Activated CD8-positive, alpha-beta memory T cell treated with anti-CD3 and anti-CD28 coated beads, Interleukin-2, amount 50 U/mL, for 1 hour (primary cell): ENCODE results near the gene KLRC3.
"Not testable (repeated sequence)": the region's sequence is repeated elsewhere in the genome, so short reads cannot be mapped to it uniquely, and the experiment has no call there.

Experiments used
- DNase-seq: peaks from one replicate; pipeline ENCODE4 v3.0.0-alpha.2; 2020; ENCODE audit errors: extremely low read depth

KLRC3 gene

DNA sequence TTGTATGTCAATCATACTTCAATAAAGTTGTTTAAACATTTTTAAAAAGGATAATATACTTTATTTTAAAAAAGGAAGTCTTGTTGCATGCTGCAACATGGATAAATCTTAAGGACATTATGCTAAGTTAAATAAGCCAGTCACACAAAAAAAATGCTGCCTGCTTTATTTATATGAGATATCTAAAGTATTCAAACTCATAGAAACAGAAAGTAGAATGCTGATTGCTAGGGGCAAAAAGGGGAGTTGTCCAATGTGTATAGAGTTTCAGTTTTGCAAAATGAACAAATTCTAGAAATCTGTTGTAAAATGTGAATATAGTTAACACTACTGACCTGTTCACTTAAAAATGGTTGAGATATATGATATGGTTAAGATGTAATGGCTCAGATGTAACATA, 19.6 kb downstream of the KLRC3 start:
- DNase-seq: no peak

DNA sequence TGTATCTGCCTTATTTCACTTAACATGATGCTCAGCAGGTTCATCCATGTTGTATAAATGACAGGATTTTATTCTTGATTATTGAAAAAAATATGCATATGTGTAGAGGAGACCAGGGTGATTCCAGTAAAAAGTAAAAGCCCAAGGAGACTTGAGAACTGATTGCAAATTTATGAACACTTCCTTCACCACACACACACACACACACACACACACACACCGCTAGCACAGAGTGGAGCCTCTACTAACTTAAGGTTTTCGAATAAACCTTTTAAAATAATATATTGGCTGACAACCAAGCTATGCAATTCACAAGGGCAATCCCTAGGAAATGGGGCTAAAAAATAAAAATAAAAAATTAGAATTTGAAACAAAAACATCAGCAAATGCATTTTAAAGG, 22.2 kb downstream of the KLRC3 start:
- no peak for DNase-seq

DNA sequence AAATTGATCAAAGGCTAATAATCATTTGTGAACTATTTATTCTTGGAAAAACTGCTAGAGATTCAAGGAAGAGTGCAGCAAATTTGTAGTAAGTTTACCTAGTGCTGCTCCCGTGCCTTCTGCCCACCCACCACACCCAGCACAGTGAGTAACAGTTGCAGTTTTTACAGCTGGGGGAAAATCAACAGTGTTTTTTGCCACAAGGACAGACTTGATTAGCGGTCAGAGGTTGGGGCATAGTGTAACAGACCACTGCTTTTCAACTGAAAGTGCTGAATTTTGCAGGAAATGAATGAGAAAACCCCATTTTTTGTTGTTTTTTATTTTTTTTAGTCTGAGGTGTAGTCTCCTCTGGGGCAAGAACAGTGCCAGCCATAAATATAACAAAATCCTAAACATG, 23.1 kb downstream of the KLRC3 start:
- DNase-seq: no peak

DNA sequence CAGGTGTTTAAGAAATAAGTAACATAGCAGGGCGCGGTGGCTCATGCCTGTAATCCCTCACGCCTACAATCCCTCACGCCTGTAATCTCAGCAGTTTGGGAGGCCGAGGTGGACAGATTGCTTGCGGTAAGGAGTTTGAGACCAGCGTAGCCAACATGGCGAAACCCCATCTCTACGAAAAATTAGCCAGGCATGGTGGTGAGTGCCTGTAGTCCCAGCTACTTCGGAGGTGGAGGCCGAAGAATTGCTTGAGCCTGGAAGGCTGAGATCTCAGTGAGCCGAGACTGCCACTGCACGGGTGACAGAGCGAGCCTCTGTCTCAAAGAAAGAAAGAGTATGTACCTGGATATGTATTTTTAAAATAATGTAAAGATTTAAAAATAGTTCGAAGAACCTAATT, 24.2 kb downstream of the KLRC3 start:
- DNase-seq: not testable (repeated sequence)

DNA sequence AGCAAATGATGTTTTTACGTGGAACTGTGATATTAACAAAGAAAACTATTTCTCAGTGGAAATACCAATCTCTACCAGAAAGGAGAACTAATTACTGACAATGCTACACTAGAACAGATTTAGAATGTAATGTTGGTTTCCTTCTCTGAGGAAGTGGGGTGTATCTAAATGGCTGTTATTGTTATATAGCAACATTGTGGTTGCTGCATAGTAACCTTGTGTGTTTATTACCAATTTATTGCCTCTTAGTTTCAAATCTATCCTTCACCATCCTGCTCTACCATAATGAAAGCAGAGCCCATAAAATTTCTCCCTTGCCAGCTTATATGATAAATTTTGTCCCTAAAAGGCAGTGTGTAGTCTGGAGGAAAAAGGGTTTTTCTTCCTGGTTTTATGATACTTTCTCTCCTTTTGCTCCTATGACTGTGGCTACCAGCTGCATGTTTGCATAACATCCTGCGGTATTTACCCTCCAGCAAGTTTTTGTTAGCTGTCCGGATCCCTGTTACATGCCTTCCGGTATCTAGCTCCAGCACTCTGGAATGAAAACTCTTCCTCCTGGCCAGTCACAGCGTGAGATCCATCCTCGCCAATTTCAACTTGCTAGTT, 24.9 kb downstream of the KLRC3 start:
- no peak for DNase-seq

DNA sequence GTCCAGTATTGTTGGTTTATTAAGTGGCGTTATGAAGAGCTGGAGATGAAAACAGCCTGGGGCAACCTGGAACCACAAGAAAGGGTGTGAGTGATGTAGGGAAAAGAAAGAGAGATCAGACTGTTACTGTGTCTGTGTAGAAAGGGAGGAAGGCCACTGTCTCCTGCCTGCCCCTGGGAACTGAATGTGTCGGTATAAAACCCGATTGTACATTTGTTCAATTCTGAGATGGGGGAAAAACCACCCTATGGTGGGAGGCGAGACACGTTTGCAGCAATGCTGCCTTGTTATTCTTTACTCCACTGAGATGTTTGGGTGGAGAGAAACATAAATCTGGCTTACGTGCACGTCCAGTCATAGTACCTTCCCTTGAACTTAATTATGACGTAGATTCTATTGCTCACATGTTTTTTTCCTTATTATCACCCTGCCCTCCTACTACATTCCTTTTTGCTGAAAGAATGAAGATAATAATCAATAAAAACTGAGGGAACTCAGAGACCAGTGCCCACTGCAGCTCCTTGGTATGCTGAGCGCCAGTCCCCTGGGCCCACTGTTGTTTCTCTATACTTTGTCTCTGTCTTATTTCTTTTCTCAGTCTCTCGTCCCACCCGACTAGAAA, 25.8 kb downstream of the KLRC3 start:
- DNase-seq: peak; percentile 56

DNA sequence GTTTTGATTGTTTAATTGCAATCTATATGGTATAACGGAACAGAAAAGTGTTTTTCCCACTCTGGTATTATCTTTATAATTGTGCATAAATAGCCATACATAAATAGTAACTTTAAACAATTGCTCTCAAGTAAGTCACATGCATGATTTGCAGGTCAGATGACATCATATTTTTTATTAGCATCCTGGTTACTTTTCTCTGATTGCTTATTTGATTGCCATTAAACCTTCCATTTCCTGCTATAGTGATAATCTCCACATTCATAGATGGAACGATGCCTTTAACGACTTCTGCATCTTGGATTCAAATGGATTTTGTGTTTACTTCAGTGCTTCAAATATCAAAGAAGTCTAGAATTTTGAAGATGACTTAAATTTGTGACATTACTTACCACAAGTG, 27.1 kb downstream of the KLRC3 start:
- DNase-seq: no peak

DNA sequence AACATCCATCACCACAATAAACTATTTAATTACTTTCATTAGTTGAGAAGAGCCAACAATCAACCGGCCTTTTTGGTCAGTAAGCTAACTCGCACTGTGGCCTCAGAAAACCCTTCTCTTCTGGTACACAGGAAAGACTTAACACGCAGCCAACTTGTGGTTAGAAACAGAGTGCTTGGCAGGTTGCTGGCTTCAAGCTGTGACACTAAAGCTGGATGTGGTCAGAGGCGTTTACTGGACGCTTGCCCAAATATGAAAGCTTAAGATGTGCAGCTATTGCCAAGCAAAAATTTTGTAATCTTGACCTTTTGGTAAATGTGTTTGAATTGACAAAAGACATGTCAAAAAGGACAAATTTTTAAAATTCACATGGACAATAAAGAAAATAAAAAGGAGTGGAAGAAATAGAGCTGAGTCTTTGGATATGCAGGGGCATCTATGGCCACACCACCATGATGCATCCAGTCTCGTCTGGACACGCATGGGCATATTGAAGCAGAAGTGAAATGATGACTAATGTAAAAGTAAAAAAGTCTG, 27.9 kb downstream of the KLRC3 start:
- no peak for DNase-seq

DNA sequence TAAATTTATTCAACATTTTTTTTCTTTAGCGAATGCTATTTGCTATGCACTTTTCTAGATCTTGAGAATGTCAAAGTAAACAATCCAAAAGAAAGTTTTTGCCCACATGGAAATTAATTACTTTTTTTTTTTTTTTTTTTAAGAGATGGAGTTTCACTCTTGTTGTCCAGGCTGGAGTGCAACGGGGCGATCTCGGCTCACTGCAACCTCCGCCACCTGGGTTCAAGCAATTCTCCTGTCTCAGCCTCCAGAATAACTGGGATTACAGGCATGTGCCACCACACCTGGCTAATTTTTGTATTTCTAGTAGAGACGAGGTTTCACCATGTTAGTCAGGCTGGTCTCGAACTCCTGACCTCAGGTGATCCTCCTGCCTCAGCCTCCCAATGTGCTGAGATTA, 29.4 kb downstream of the KLRC3 start:
- not testable (repeated sequence) for DNase-seq

DNA sequence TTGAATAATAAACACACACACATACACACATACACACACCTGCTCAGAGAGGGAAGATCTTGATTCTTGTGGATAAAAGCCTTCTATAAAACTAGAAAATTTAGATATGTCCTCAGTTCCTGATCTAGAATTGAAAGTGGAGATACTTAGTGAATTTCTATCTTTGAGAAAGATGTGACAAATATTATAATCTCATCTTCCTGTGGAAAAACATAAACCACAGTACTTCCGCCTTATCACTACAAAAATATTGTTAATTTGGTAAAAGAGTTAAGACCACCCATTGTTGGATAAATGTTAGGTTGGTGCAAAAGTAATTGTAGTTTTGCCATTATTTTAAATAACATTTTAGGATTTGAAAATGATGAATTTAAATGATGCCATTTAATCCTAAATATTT, 30.5 kb downstream of the KLRC3 start, which contains the start of gene KLRK1:
Gene KLRK1 (minus strand): TSS at position 138 of the 400 bp plus-strand sequence. CDS start 1,231 bp downstream, outside the sequence.
- no peak for DNase-seq

DNA sequence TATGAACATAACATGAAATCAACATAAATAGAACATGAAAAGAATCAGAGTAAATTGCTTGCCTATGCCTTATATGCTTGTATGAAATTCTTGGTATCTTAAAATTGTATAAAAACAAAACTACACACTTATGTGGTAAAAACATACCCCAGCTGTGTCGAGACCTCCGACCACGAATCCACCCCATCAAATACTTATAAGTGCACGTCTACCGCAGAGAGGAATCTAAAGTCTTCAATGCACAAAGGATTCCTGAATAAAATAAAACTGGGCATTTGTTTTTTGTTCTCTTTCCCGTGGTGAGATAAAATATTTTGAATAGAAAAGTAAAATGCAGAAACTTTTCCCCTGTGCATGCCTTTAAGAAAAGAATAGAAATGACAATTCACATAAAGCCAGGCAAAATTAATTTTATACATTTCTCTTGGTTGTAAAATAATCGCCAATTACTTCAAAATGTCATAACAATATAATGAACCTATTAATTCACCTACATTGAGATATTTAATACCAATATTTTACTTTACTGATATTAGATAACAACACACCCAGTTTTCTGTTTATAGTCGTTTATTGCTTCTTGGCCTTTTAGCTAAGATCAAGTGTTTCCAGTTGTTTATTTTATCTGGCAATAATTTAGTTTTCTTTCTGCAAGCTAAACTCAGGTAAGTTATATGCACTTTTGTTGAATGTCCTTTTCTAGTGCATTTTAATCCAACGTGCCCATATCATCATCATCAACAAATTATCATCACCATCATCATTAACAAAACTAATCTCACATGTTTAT, 31.6 kb downstream of the KLRC3 start:
- no peak for DNase-seq

DNA sequence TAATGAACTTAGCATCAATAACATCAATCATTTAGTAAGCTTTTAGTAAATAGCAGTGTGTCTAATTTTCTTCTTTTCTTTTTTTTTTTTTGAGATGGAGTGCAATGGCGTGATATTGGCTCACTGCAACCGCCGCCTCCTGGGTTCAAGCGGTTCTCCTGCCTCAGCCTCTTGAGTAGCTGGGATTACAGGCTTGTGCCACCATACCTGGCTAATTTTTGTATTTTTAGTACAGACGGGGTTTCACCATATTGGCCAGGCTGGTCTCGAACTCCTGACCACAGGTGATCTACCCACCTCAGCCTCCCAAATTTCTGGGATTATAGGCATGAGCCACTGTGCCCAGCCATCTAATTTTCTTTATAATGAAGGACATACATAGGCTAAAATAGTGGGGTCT, 32.9 kb downstream of the KLRC3 start:
- not testable (repeated sequence) for DNase-seq

DNA sequence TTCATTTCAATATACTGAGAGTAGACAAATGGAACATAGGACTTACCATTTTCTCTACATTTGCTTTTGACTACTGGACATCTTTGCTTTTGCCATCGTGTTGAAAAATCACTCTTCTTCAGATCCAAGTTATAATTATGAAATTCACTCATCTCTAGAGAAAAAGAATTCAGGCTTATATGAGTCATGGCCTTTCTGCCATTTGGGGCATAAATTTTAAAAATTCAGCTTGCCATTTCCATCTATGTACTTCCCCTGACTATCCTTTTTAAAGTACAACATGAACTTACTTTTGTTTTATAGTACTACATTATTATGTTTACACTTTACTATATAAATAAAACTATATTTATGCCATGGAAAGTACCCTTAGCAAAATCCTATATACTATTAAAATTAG, 33.5 kb downstream of the KLRC3 start:
- DNase-seq: no peak

DNA sequence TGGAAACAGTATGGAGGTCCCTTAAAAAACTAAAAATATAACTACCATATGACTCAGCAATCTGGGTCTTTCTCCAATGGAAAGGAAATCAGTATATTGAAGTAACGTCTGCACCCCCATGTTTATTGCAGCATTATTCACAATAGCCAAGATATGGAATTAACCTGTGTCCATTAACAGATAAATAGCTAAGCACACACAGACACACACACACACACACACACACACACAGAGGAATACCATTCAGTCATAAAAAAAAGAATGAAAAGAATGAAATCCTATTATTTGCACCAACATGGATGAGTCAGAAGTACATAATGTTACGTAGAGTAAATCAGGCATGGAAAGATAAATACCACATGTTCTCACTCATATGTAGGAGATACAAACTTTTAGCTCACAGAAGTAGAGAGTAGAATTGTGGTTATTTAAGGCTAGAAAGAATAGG, 35.2 kb downstream of the KLRC3 start:
- DNase-seq: no peak

DNA sequence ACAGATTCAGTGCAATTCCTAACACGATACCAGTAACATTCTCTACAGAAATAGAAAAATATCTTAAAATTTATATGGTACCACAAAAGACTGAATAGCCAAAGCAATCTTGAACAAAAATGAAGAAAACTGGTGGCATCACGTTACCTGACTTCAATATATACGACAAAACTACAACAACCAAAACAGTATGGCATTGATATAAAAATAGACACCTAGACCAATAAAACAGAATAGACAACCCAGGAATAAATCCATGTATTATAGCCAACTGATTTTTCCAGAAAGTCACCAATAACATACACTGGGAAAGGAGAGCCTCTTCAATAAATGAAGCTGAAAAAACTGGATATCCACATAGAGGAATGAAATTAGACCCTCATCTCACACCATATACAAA, 36.2 kb downstream of the KLRC3 start:
- no peak for DNase-seq

DNA sequence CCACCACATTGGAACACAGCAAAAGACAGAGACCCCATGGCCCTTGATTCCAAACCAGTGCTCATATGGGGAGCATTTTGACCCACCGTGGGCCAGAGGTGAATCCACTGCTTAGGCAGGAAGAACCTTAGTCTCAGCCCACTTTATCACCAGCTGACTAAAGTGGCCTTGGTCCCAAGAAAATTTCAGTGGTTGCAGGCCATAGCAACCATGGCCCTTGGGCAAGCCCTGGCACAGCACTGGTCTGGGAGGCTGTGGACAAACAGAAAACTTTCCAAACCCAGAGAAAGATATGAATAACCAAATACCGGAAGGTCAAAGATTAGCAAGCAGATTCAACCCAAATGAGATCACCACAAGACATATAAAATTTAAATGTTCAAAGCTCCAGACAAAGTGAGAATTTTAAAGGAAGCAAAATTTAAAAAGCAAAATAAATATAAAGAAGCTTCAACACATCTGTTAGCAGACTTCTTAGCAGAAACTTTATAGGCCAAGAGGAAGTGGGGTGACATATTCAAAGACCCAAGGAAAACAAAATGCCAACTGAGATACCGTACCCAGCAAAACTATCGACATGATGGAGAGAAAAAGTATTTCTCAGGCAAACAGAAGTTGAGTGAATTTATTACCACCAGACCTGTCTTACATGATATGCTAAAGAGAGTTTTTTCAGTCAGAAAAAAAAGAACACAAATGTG, 38.3 kb downstream of the KLRC3 start:
- DNase-seq: no peak

DNA sequence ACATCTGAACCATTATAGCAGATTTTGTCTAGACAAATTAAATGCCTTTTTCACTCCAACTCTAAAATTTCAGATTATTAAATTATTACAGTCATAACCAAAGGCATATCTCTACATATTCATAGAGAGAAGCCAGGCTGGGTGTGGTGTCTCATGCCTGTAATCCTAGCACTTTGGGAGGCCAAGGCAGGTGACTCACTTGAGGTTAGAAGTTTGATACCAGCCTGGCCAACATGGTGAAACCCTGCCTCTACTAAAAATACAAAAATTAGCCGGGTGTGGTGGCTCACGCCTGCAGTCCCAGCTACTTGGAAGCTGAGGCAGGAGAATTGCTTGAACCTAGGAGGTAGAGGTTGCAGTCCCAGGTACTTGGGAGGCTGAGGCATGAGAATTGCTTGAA, 41.7 kb downstream of the KLRC3 start:
- DNase-seq: not testable (repeated sequence)

DNA sequence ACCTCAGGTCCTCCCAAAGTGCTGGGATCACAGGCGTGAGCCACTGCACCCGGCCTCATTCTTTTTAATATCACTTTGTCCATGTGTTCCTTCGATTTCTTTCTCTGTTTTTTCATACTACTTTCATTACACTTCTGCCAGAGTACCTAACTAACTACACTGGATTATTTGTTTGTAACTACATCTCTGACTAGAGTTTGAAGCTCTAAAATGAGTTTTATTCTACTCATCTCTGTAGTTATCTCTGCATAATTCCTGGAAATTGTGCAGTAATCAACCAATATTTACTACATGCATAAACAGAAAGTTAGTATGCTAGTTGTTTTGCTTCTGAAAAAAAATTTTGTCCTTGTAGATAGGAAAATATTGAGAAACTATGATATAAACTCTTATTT, 45.8 kb downstream of the KLRC3 start:
- DNase-seq: no peak

DNA sequence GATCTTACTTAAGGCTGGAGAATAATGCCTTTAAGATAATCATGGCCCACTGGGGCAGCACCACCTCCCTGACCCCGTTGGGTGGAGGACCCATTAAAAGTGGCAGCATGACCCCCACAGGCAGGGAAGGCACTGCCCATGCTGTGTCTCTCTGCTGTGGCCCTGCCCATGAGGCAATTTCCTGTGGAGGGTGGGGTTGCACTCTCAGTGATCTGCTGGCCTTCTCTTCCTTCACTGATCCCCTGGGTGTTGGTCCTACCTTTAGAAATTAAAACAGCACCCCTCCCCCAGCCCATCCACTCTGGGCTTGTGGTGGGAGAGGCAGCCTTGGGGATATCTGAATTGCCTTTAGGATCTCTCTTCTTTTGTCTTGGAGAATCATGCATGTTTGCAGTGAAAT, 47.8 kb downstream of the KLRC3 start:
- no peak for DNase-seq

DNA sequence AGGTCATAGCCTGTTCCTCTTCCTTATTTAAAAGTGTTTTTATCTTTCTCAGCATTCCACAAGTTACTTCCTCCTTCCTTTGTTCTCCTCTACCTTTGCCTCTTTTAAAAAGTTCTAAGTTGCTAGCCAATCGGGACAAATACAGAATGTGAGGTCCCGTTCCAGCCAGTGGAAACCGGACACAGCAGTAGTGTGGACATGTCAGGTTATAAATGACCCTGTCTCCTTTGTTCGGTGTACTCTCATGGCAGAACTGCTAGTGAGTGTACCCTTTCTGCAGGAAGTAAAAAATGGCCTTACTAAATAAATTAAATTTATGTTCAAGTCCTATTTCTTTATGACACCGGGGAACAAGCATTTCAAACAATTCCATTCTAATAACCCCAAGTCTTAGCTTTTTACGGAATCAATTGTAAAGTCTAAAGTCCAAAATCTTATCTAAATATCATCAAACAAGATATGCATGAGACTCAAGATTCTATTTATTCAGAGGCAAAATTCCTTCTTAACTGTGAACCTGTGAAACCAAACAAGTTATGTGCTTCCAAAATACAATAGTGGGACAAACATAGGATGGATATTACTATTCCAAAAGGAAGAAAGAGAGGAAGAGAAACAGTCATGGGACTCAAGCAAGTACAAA, 48.4 kb downstream of the KLRC3 start:
- not testable (repeated sequence) for DNase-seq

DNA sequence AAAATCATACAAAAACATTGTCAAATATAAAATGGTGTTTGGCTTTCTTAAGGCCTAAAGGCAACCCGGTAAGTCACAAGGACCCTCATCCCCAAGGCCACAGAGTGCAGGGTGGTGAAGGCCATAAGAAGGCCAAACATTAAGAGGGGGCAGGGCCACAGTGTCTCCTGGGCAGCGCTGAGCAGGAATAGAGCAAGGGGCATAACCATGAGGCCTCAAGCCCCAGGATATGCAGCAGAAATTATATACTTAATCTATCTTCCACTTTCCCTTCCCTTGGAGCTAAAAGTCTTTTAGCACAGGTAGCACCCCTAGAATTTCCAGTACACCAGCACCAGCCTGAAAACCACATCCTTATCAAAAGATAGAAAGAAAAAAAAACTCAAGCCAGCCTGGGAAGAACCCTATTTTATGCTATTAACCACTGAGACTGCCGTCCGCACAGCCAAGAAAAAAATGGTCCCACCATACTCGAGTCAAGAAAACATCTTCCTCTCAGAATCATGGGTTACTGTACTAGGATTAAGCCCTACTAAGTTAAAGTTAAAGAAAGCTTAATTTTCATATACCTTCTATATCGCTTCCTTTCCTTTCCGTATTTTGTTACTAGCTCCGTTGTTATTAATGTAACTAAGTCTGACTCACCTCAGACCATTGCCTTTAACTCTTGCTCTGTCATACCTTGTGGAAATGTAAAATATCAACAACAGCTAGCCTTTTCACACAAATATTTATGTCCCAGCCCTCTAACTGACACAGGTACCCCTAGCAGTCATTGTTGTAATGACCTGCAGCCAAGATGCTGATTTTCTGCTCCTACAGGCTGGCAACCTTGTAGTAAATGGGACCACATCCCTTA, 50.6 kb downstream of the KLRC3 start:
- no peak for DNase-seq
